ENCODE measurements around the gene IDUA. TPM values are rescaled to one million over a fixed set of nuclear protein-coding genes. Genes with fewer than 3 reads are reported as not detected.

The IDUA gene
- total and polyA plus RNA-seq, 2 donors (not counting 1 experiment from before 2014, with no cell fraction given) = 57.0 to 67.4 TPM

DNA sequence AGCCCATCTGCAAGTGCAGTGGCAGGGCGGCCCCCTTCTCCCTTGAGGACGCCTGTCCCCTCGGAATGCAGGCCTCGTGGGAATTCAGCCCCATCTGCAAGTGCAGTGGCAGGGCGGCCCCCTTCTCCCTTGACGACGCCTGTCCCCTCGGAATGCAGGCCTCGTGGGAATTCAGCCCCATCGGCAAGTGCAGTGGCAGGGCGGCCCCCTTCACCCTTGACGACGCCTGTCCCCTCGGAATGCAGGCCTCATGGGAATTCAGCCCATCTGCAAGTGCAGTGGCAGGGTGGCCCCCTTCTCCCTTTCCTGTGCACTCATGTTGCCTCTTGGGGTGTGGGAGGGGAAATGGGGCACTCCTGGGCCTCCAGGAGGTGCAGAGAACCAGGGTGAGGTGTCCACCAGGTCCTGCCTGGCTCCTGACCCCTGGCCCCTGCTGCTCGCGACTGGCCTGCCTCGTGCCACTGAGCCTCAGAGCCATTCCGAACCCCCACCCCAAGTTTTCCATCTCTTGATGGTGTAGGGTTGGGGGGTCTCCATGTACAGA is 13.1 kb downstream of the IDUA start:
- Histone ChIP-seq H4K20me1 (ENCODE audit: control insufficient read depth, insufficient read depth, low read length, poor library complexity, severe bottlenecking) (peaks cover 8% of the 10 kb centered on the region), H3K36me3 (replicated peaks in 1 of 2; ENCODE audit: control extremely low read depth in 1 of 2, control insufficient read depth in 1 of 2, extremely low read depth in 1 of 2, insufficient read depth in 2 of 2, low read length in 1 of 2) (no peaks in the 10 kb centered on the region), H3K4me2 (replicated peaks; ENCODE audit: low read depth, low read length, poor library complexity, severe bottlenecking) (no peak overlapping the region), H3K9ac (ENCODE audit: low read length) (no peak overlapping the region), H3K79me2 (ENCODE audit: control insufficient read depth, insufficient read depth, low read length) (no peaks in the 10 kb centered on the region), H2AFZ (ENCODE audit: insufficient read depth, low read depth, low read length, poor library complexity, severe bottlenecking) (no peak overlapping the region), H3K4me3 (ENCODE audit: control extremely low read depth in 1 of 5, extremely low read depth in 1 of 5, insufficient read depth in 1 of 5, low read depth in 2 of 5, low read length in 4 of 5) (no peak overlapping the region), H3K27me3 (replicated peaks in 1 of 4; ENCODE audit: control extremely low read depth in 1 of 4, control insufficient read depth in 3 of 4, insufficient read depth in 4 of 4, low read length in 3 of 4) (peaks cover 0 to 72% (median 34%) of the 10 kb centered on the region in 4 experiments), H3K9me3 (ENCODE audit: control extremely low read depth in 1 of 3, control insufficient read depth in 2 of 3, insufficient read depth in 1 of 3, low read length in 2 of 3) (peaks cover 0 to 43% (median 0%) of the 10 kb centered on the region in 3 donors), H3K4me1 (ENCODE audit: control insufficient read depth in 2 of 2, insufficient read depth in 2 of 2, low read length in 2 of 2) (peaks cover 30 to 42% of the 10 kb centered on the region in 2 donors), H3K27ac (ENCODE audit: low read length in 2 of 2) (no peak overlapping the region)
- Mint-ChIP-seq H3K4me3 (peak overlapping the region; percentile 19), H3K27ac (peak overlapping the region; percentile 32), H3K4me1 (peaks cover 31% of the 10 kb centered on the region), H3K9me3 (ENCODE audit: insufficient read depth) (no peaks in the 10 kb centered on the region), H3K27me3 (peaks cover 22% of the 10 kb centered on the region)
- no peak for DNase-seq
- ChIA-PET CTCF (no interaction called here), POLR2A (no interaction called here)
- WGBS (ENCODE audit: insufficient coverage) = 5% methylated on average over 14 of the region's 18 CpGs
- ATAC-seq (ENCODE audit: low read depth) = peak; percentile 28
- intact Hi-C loops (cut with micrococcal nuclease) = no loop called here
- TF ChIP-seq, protein P1, sequence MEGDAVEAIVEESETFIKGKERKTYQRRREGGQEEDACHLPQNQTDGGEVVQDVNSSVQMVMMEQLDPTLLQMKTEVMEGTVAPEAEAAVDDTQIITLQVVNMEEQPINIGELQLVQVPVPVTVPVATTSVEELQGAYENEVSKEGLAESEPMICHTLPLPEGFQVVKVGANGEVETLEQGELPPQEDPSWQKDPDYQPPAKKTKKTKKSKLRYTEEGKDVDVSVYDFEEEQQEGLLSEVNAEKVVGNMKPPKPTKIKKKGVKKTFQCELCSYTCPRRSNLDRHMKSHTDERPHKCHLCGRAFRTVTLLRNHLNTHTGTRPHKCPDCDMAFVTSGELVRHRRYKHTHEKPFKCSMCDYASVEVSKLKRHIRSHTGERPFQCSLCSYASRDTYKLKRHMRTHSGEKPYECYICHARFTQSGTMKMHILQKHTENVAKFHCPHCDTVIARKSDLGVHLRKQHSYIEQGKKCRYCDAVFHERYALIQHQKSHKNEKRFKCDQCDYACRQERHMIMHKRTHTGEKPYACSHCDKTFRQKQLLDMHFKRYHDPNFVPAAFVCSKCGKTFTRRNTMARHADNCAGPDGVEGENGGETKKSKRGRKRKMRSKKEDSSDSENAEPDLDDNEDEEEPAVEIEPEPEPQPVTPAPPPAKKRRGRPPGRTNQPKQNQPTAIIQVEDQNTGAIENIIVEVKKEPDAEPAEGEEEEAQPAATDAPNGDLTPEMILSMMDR (IDR thresholded peaks at IDR 0.05) = no peak
- no peak for TF ChIP-seq EZH2 (IDR thresholded peaks at IDR 0.05; ENCODE audit: borderline replicate concordance, insufficient read depth, low read depth, low read length, poor library complexity, severe bottlenecking)

DNA sequence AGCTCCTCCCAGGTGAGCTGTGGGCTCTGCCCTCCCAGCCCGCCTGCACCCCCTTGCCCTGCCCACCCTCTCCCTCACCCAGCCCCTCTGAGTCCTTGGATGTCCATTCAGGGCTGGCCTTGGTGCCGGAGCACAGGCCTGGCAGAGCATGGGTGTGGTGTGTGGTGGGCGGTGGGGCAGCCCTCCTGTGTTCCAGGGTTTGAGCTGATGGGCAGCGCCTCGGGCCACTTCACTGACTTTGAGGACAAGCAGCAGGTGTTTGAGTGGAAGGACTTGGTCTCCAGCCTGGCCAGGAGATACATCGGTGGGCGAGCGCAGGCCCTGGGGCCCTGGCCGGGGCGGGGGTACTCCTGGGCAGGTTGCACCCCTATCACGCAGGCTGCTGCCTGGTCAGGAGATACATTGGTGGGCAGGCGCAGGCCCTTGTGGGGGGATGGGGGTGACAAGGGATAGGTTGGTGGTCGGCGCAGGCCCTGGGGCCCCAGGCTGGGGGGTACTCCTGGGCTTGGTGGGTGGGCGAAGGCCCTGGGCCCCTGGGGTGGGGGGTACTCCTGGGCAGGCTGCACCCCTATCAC is 13.9 kb downstream of the IDUA start:
- TF ChIP-seq, protein P1 (IDR thresholded peaks at IDR 0.05) = no peak
- no peak for TF ChIP-seq EZH2 (IDR thresholded peaks at IDR 0.05; ENCODE audit: borderline replicate concordance, insufficient read depth, low read depth, low read length, poor library complexity, severe bottlenecking)
- DNase-seq (no peak), ATAC-seq (ENCODE audit: low read depth) (no peak)
- peaks cover 26% of the 10 kb centered on the region for H3K27me3 Mint-ChIP-seq
- peaks cover 0 to 46% (median 0%) of the 10 kb centered on the region in 3 donors for H3K9me3 ChIP-seq (ENCODE audit: control extremely low read depth in 1 of 3, control insufficient read depth in 2 of 3, insufficient read depth in 1 of 3, low read length in 2 of 3)
- no peak overlapping the region for H3K27ac Mint-ChIP-seq
- ChIA-PET POLR2A (no interaction called here), CTCF (no interaction called here)
- peaks cover 31% of the 10 kb centered on the region for H3K4me1 Mint-ChIP-seq
- no peak overlapping the region for H3K4me2 ChIP-seq (replicated peaks; ENCODE audit: low read depth, low read length, poor library complexity, severe bottlenecking)
- H4K20me1 ChIP-seq (ENCODE audit: control insufficient read depth, insufficient read depth, low read length, poor library complexity, severe bottlenecking) = peaks cover 8% of the 10 kb centered on the region
- H3K4me3 Mint-ChIP-seq = no peak overlapping the region
- H3K27me3 ChIP-seq (replicated peaks in 1 of 4; ENCODE audit: control extremely low read depth in 1 of 4, control insufficient read depth in 3 of 4, insufficient read depth in 4 of 4, low read length in 3 of 4) = peaks cover 0 to 80% (median 37%) of the 10 kb centered on the region in 4 experiments
- WGBS (ENCODE audit: insufficient coverage) = 95% methylated on average over 12 of the region's 15 CpGs
- no peak overlapping the region for H3K27ac ChIP-seq (ENCODE audit: low read length in 2 of 2)
- no peak overlapping the region for H3K9ac ChIP-seq (ENCODE audit: low read length)
- intact Hi-C loops (cut with micrococcal nuclease) = no loop called here
- H2AFZ ChIP-seq (ENCODE audit: insufficient read depth, low read depth, low read length, poor library complexity, severe bottlenecking) = no peak overlapping the region
- no peaks in the 10 kb centered on the region for H3K36me3 ChIP-seq (replicated peaks in 1 of 2; ENCODE audit: control extremely low read depth in 1 of 2, control insufficient read depth in 1 of 2, extremely low read depth in 1 of 2, insufficient read depth in 2 of 2, low read length in 1 of 2)
- H3K9me3 Mint-ChIP-seq (ENCODE audit: insufficient read depth) = no peaks in the 10 kb centered on the region
- H3K79me2 ChIP-seq (ENCODE audit: control insufficient read depth, insufficient read depth, low read length) = no peaks in the 10 kb centered on the region
- peaks cover 30 to 42% of the 10 kb centered on the region in 2 donors for H3K4me1 ChIP-seq (ENCODE audit: control insufficient read depth in 2 of 2, insufficient read depth in 2 of 2, low read length in 2 of 2)
- no peak overlapping the region for H3K4me3 ChIP-seq (ENCODE audit: control extremely low read depth in 1 of 5, extremely low read depth in 1 of 5, insufficient read depth in 1 of 5, low read depth in 2 of 5, low read length in 4 of 5)

Measured in B cell (primary cell).